ENCODE data around the gene SARNP.
"Not testable (repeated sequence)": the region's sequence is repeated elsewhere in the genome, so short reads cannot be mapped to it uniquely, and the experiment has no call there.

DNA sequence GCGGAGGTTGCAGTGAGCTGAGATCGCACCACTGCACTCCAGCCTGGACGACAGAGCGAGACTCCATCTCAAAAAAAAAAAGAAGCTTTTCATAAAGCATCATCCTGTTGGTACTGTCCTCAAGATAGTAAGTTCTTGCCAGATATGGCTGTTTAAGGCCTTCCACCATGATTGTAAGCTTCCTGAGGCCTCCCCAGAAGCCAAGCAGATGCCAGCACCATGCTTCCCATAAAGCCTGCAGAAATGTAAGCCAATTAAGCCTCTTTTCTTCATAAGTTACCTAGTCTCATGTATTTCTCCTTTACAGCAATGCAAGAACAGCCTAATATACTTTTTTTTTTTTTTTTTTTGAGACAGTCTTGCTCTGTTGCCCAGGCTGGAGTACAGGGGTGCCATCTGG lies 58.9 kb downstream of the SARNP start:
- TF ChIP-seq, protein P1, sequence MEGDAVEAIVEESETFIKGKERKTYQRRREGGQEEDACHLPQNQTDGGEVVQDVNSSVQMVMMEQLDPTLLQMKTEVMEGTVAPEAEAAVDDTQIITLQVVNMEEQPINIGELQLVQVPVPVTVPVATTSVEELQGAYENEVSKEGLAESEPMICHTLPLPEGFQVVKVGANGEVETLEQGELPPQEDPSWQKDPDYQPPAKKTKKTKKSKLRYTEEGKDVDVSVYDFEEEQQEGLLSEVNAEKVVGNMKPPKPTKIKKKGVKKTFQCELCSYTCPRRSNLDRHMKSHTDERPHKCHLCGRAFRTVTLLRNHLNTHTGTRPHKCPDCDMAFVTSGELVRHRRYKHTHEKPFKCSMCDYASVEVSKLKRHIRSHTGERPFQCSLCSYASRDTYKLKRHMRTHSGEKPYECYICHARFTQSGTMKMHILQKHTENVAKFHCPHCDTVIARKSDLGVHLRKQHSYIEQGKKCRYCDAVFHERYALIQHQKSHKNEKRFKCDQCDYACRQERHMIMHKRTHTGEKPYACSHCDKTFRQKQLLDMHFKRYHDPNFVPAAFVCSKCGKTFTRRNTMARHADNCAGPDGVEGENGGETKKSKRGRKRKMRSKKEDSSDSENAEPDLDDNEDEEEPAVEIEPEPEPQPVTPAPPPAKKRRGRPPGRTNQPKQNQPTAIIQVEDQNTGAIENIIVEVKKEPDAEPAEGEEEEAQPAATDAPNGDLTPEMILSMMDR (IDR thresholded peaks at IDR 0.05), result not testable (repeated sequence)
- TF ChIP-seq POLR2AphosphoS5 (IDR thresholded peaks at IDR 0.05), result not testable (repeated sequence)

Data from stomach (tissue), 4 donors.